NCI-H2196 treated with DMSO at 0.1 percent for 48 hours (cell line): ENCODE results near the gene RAB8B.
"Not testable (repeated sequence)": the region's sequence is repeated elsewhere in the genome, so short reads cannot be mapped to it uniquely, and the experiment has no call there.

ENCODE experiments used
- DNase-seq: peaks from one replicate; lab custom pipeline; 2025; ENCODE audit not compliant: unreplicated experiment; lab: John Stamatoyannopoulos, UW

Gene RAB8B

GRCh38 chr15:63203451-63204090 lies 14.2 kb downstream of the RAB8B start:
- no peak for DNase-seq

DNA sequence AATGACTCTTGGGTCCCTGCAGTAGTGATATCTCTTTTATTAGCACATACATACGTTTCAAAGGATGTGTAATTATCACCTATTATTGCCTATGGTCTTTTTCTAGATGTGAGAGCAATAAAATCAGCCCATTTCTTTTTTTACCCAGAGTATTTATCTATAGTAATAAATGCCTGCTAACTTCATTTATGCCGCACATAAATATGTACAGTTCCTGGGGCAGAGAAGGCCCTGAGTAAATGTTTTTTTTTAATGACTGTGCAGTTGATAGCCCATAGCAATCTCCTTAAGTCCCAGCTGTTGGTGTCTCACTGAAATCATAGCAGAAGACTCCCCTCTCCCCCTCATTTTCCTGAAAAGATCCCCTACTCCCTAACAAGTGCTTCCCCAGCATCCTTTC lies 16.7 kb downstream of the RAB8B start:
- no peak for DNase-seq

DNA sequence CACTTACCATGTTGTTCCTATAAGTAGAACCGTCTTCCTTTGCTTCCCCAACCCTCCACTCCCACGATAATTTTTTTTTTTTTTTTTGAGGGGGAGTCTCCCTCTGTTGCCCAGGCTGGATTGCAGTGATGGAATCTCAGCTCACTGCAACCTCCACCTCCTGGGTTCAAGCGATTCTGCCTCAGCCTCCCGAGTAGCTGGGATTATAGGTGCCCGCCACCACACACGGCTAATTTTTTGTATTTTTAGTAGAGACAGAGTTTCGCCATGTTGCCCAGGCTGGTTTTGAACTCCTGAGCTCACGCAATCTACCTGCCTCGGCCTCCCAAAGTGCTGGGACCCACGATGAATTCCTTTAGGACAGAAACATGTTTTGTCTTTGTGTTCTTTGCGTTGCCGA lies 19.4 kb downstream of the RAB8B start:
- not testable (repeated sequence) for DNase-seq

- DNase-seq = no peak
These were observed 21.0 kb downstream of the RAB8B start for GRCh38 chr15:63210151-63211091.

DNA sequence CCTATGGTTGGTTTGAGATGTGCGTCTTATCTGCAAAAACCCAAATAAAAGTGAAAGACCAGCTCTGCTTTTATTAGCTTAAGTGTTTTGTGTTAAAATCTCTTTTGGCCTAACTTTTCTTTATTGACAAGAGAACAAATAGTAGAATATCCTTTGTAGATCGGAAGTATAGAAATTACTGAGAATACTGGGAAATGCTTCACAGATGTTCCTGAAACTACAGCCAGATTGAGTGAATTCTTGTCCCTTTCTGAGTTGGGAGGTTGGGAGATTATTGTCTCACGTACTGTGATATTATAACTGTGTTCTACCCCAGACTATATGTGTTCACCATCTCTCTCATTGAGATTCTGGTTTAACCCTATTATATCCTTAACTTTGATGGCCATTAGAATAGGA lies 21.7 kb downstream of the RAB8B start:
- no peak for DNase-seq

GRCh38 chr15:63211549-63211948 lies 22.1 kb downstream of the RAB8B start:
- no peak for DNase-seq

- no peak for DNase-seq
These were observed 22.9 kb downstream of the RAB8B start for GRCh38 chr15:63212050-63213004.

GRCh38 chr15:63218100-63218808 lies 28.8 kb downstream of the RAB8B start:
- DNase-seq = no peak

DNA sequence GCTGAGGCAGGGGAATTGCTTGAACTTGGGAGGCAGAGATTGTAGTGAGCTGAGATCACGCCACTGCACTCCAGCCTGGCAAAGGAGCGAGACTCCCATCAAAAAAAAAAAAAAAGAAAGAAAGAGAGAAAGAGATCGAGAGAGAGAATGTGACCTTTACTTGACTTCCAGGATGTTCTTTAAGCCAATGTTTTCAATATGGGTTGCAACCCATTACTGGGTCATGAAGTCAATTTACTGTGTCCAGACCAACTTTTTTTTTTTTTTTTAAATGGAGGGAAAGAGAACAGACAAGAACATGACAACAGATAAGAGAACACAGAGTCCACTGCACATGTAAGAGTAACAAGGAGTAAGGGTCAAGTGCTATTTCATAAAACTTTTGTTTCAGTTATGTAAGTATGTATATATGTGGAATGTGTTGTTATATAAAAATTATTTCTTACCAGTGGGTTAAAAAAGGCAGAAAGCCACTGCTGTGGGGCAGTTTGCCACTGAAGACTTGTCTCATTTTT lies 29.8 kb downstream of the RAB8B start:
- DNase-seq = no peak

DNA sequence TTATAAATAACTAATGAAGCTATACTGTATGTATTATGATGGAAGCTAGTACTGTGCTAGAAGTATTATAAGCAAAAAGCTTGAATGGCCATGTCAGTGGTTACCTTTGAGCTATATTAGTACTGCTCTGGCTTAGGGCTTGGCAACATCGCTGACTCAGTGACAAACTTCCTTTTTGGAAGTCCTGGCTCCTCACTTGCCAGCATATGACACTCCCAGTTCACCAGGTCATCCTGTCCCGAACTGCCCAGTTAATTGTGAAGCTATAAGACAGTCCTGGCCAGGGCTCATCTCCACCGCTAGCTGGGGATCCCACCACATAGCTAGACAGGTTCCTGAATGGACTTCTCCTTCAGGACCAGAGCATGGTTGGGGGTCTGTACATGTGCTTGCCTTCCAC lies 31.9 kb downstream of the RAB8B start:
- DNase-seq = no peak

GRCh38 chr15:63223463-63223862 lies 34.1 kb downstream of the RAB8B start:
- no peak for DNase-seq

GRCh38 chr15:63225381-63225780 lies 36.0 kb downstream of the RAB8B start:
- no peak for DNase-seq

GRCh38 chr15:63226155-63226883 lies 36.9 kb downstream of the RAB8B start:
- no peak for DNase-seq

- DNase-seq = no peak
These were observed 37.6 kb downstream of the RAB8B start for GRCh38 chr15:63226966-63227401.

GRCh38 chr15:63227689-63228088 lies 38.3 kb downstream of the RAB8B start:
- no peak for DNase-seq

GRCh38 chr15:63231206-63231605 lies 41.8 kb downstream of the RAB8B start:
- no peak for DNase-seq

- no peak for DNase-seq
These were observed 42.3 kb downstream of the RAB8B start for GRCh38 chr15:63231706-63232105.

GRCh38 chr15:63232405-63232804 lies 43.0 kb downstream of the RAB8B start:
- no peak for DNase-seq

- DNase-seq = no peak
These were observed 43.5 kb downstream of the RAB8B start for GRCh38 chr15:63232943-63233342.
